HuH-7 (cell line): ENCODE data around the gene EHHADH.
"Not testable (repeated sequence)": the region's sequence is repeated elsewhere in the genome, so short reads cannot be mapped to it uniquely, and the experiment has no call there.

Experiments used
- DNase-seq: peaks from one replicate; pipeline ENCODE4 v3.0.0; 2011; ENCODE audit warnings: low spot score

Gene EHHADH

DNA sequence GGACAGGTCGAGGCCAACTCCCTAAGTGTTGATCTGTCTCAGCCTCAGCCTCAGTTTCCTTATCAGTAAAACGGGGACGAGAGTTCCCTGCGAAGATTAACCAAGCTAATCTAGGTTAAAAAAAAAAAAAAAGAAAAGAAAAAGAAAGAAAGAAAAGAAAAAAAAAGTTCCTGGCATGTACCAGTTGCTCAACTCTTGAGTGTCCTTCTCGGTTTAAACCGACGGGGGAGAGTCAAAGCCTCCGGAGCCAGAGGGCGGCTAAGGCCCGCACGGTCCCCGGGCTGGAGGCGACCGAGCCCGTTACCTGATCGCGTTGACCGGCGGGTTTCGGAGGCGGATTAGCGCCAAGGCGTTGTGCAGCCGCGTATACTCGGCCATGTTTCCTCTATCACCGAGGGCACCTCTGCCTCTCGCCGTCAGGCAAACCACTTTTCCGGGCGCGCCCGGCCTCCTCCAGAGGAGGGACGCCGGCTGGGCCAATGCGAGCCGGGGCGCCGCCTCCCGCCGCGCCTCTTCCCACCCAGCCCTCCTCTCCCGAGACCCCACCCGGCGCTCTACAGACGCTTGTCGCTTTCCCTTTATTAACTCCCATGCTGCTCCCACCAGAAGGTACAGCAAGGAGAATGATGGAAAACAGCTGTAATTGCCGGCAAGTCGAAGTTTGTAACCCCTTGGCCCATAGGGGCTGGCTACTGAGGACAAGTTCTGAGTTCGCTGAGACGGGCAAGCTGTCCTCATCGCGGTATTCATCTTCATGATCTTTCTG lies at the start of gene EHHADH:
Gene EHHADH, minus strand, starts transcription at position 405 of the 766 bp plus-strand sequence. Its CDS starts 27 bp downstream, at position 378.
- DNase-seq: peak; percentile 84

DNA sequence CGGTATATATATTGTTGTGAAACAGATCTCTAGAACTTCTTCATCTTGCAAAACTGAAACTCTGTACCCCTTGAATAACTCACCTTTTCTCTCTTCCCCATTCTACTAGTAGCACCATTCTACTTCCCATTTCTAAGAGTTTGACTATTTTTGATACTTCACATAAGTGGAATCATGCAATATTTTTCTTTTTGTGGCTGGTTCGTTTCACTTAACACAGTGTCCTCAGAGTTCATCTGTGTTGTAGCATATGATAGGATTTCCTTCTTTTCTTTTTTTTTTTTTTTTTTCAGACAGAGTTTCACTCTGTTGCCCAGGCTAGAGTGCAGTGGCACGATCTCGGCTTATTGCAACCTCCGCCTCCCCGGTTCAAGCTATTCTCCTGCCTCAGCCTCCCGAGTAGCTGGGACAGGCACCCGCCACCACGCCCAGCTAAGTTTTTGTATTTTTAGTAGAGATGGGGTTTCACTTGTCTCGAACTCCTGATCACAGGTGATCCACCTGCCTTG lies 46.1 kb upstream of the EHHADH start:
- not testable (repeated sequence) for DNase-seq

DNA sequence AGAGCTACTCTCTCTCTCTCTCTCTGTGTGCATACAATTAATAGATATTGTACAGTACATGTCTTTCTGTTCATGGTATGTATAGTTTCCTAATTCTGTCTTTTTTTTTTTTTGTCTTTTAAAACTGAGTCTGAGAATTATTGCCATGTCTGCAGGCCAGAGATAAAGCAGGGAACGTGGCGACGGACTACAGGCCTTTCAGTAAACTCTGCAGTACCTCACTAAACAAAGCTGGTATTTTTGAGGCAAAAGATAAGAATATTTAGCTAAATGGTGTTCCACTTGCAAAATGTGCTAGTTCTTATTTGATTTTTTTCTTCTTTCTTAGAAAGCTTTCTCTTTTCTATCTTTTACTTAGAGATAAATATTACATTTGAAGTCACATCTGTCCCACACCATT lies 44.0 kb upstream of the EHHADH start:
- no peak for DNase-seq

DNA sequence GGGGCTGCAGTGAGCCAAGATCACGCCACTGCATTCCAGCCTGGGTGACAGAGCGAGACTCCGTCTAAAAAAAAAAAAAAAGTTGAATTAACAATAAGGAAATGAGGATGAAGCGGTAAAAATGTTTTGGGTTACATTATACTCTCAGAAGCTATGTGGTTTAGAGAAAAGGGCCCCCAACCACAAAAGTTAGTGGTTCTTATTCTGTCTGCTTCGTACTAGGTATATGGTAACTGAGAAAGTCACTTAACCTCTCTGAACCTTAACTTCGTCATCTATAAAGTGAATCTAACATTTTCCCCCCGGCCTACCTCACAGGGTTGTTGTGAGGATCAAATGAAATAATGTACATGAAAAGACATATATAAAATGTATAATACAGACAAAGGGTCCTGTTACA lies 38.4 kb upstream of the EHHADH start:
- no peak for DNase-seq

GRCh38 chr3:185290266-185290665 lies 36.4 kb upstream of the EHHADH start:
- no peak for DNase-seq

GRCh38 chr3:185283374-185283935 lies 29.6 kb upstream of the EHHADH start:
- no peak for DNase-seq

DNA sequence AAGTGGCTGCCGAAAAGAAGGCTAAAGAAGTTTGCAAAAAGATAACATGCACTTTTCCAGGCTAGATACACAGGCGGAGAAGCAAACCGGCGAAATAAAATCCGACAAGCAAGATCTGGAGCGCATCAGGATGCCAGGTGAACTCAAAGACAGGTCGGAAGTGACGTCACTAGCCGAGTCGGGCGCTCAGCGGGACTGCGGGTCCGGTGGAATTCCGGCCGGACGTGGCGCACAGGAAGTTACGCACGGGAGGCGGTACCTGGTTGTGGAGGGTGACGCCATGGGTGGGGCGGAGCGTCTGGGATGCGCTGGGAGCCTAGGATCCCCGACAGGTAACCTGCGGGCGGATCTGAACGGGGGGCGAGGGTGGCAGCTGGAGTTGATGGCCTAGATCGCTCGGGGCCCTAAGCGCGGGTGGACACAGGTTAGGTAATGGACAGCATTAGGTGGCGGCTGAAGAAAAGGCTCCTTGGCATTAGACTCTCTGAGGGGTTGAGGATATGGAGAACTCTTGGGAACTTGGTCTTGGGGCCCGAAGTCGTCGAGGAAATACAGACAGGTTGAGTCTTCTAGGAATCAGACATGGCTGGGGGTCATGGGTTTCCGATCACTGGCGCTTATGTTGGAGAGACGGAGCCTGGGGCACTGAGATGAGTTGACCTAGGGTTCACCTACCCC lies 29.0 kb upstream of the EHHADH start:
- DNase-seq: peak; percentile 89

DNA sequence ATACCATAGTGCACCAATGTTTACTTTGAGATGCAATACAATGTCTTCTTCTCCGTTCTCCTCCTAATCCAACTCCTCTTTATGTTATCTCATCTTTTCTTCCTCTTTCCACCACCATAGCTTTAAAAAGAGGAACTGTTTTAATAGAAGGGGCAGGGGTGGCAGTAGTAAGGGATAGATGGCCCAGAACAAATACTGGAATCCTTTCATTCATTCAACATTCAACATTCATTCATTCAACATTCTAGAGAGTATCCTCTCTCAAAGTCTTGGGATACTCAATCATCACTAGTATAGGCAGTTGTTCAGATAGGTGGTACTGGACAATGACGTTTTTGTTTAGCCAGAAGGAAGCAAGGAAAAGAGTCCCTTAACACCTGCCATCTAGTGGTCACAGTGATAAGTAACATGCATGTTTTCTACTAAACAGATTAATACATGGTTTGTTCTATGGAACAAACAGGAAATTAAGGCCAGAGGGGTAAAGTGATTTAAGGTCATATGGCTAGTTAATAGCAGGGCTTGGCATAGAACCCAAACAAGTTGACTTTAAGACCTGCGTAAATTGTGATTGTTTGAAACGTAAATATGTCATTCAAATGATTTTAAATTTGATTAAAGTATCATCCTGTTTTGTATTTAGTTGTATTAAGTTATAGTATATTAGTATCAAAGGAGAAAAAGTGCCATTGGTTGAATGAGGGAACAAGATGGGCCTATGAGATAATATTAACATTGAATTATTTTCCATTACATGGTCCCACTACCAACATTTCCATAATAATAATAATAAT lies 26.9 kb upstream of the EHHADH start:
- DNase-seq: peak; percentile 60

GRCh38 chr3:185279587-185280138 lies 25.8 kb upstream of the EHHADH start:
- no peak for DNase-seq

DNA sequence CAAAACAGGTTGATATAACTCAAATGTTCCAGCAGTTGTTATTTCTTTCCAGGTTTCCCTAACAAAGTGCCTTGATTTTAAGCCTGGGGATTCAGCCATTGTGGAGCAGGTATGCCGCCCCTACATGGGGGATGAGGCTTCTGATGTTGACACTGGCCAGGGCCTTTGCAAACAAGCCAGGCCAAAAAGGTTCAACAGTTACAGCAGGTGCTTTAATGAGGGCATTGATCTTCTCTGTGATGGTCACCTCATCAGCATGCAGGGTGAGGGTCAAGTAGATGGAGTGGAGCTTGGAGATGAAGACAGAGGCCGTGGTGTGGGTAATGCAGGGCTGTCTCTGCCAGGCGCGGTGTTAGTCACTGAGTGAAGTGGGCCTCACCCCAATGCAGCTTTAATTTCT lies 22.6 kb upstream of the EHHADH start:
- no peak for DNase-seq

- DNase-seq: no peak
Observed at GRCh38 chr3:185272033-185272432, 18.2 kb upstream of the EHHADH start.

DNA sequence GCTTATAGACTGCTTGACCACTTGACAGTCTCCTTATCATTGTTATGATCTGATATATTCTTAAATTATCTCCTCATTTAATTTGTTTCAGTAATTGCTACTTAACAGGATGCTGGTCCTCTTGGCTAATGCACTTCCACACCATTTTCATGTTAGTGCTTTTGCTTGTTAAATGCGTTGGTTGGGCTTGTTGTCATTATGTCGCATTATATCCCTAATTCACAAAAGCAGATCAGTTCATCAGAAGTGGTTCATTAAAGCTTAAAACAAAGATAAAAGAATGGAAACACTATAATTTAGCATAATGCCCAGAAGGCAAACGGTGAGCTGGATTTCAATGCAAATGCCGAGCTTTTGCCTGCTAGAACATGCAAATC lies 17.1 kb upstream of the EHHADH start:
- DNase-seq: no peak

DNA sequence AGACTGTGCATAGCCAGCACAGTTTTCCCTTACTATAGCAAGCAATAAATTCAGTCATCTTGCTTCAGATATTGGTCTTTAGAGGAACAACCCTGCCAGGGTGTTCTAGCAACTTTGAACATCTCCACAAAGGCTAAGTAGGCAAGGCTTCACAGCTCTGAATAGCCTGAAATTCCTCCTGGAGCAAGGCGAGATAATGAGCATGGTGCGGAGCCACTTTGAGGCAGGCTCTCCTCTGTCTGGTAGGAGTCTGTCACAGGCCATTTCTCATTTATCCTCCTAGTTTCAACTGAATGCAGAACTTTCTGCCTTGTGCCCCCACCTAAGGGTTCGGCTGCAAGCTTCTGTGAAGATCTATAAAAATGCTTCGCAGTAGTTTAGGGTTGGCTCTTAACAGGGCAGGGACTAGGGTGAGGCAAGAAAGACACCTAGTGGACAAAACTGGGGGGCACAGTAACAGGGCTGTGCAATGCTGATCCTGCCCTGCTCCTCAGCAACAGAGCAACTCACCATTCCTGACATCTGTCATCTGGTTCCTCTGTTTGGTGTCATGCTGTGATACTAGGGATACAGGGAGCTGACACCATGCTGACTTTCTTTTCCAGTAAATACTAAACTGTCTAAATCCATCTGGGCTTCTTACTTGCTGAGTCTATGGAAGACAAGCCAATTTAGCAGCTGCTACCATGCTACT lies 16.6 kb upstream of the EHHADH start:
- DNase-seq: peak; percentile 76

DNA sequence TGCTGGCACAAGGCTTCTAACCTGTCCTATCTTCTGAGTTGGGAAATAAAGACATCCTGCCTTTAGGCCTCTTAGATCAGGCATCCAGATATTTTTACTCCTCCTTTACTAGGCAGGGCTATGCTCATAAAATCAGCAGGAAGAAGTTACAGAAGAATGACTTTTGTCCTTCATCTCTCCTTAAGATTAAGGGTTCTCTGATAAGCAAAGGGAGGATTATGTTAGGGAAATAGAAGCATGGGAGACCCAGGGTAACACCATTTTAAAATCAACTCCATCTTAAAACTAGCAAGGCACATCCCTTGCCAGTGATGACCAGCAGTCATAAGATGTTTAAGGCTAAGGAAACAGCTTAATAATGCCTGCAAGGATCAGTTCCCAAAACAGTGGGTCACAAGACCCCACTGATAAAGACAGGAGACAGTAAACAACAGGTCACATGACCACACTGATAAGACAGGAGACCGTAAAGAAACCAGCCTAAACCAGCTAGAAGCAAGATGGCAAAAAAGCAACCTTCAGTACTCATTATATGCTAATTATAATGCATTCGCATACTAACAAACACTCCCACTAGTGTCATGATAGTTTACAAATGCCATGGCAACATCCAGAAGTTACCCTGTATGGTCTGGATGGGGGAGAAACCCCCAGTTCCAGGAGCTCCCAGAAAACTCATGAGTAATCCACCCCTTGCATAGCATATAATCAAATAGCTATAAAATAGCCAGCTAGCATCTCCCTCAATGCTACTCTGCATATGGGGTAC lies 14.5 kb upstream of the EHHADH start:
- DNase-seq: no peak

DNA sequence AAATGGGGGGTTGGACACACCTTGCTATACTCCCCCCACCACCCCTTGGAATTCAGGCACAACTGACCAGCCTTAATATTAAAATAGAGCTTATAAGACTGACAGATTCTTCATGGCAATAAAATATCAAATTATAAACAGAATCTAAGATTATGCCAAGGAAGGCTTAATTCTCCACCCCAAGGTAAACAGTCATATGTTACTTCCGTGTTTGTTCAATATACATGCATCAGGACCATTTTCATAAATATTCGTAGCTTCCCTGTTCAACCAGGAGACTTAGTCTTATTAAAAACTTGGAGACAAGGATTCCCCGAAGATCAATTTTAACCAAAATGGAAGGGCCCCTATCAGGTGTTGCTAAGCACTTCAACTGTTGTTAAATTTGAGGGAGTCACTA lies 13.3 kb upstream of the EHHADH start:
- no peak for DNase-seq

GRCh38 chr3:185264849-185265553 lies 11.2 kb upstream of the EHHADH start:
- no peak for DNase-seq

DNA sequence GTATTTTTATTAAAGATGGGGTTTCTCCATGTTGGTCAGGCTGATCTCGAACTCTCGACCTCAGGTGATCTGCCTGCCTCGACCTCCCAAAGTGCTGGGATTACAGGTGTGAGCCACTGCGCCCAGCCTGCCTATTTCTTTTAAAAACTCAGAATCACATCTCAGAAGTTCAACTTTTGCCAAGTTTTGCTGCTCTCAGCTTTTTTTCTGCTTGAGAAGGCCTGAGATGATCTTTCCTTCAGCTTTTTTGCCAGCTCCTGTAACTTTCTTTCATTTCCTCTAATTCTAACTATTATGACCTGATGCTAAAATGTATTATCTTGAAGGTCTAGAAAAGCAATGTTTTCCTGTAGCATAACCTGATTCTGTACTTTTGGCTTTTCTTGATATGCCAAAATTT lies 9.6 kb upstream of the EHHADH start:
- no peak for DNase-seq

GRCh38 chr3:185257334-185257733 lies 3.5 kb upstream of the EHHADH start:
- DNase-seq: no peak

GRCh38 chr3:185254799-185255198 lies 950 bp upstream of the EHHADH start:
- no peak for DNase-seq

DNA sequence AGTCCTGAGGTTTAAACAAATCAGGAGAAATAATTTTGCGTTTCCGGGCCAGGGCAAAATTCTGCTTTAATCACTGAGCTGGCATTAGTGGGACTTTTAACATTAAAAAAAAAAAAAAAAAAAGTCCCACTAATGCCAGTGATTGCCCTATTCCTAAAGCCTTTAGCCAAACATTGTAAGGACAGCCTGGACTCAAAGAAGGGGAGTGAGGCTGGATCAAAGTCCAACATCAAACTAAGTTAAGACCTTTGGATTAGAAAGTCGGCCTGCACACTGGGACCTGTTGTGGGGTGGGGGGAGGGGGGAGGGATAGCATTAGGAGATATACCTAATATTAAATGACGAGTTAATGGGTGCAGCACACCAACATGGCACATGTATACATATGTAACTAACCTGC lies 716 bp downstream of the EHHADH start:
- peak; percentile 48 for DNase-seq
